ENCODE data around the gene BANF1. TPM values are rescaled to one million over a fixed set of nuclear protein-coding genes. Genes with fewer than 3 reads are reported as not detected.

BANF1 gene
- total and polyA plus RNA-seq, 9 of the 15 experiments (the other 6 are each of a cell fraction or from before 2014, with no cell fraction given): 108 to 651 (median 263) TPM

DNA sequence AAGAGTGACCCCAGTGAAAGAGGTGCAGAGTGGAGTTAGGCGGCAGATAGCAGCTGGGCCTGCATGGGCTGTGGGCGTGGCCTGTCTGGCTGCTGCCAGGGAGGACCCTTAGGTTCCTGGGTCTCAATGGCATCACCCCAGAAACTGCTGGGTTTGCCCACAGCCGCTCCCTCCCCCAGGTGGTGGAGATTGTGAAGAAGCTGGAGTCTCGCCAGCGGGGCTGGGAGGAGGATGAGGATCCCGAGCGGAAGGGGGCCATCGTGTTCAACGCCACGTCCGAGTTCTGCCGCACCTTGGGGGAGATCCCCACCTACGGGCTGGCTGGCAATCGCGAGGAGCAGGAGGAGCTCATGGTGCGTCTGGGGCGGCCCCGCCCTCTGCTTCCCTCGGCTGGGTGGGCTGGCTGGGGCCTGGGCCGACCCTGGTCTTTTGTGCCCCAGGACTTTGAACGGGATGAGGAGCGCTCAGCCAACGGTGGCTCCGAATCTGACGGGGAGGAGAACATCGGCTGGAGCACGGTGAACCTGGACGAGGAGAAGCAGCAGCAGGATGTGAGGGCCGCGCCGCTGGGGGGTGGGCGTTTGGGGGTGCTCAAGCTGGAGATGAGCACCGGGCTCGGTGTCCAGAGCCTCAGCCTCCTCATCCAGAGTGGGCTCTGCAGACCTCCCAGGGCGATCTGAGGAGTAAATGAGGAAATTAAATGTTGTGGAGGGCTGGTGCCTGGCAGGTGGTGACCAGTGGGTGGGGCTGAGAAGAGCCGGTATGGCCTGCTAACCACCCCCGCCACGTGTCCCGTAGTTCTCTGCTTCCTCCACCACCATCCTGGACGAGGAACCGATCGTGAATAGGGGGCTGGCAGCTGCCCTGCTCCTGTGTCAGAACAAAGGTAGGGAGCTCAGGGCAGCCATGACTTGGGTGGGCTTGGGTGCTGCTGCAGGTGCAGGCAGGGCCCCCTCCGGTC is 25.8 kb upstream of the BANF1 start:
- no peaks in the 10 kb centered on the region for H3K79me2 ChIP-seq (ENCODE audit: control insufficient read depth, insufficient read depth, low read length)
- no peak overlapping the region for H2AFZ ChIP-seq (ENCODE audit: low read depth, low read length)
- TF ChIP-seq POLR2G (IDR thresholded peaks at IDR 0.05; ENCODE audit: low read depth, low read length) (peak; percentile 64), HDAC6 (IDR thresholded peaks at IDR 0.05; ENCODE audit: low read depth, low read length) (no peak), RBFOX2 (IDR thresholded peaks at IDR 0.05; ENCODE audit: low read depth, low read length) (peak; percentile 51), THAP7 (CRISPR knock-in tag; IDR thresholded peaks at IDR 0.05) (no peak)
- TF ChIP-seq, protein P1, sequence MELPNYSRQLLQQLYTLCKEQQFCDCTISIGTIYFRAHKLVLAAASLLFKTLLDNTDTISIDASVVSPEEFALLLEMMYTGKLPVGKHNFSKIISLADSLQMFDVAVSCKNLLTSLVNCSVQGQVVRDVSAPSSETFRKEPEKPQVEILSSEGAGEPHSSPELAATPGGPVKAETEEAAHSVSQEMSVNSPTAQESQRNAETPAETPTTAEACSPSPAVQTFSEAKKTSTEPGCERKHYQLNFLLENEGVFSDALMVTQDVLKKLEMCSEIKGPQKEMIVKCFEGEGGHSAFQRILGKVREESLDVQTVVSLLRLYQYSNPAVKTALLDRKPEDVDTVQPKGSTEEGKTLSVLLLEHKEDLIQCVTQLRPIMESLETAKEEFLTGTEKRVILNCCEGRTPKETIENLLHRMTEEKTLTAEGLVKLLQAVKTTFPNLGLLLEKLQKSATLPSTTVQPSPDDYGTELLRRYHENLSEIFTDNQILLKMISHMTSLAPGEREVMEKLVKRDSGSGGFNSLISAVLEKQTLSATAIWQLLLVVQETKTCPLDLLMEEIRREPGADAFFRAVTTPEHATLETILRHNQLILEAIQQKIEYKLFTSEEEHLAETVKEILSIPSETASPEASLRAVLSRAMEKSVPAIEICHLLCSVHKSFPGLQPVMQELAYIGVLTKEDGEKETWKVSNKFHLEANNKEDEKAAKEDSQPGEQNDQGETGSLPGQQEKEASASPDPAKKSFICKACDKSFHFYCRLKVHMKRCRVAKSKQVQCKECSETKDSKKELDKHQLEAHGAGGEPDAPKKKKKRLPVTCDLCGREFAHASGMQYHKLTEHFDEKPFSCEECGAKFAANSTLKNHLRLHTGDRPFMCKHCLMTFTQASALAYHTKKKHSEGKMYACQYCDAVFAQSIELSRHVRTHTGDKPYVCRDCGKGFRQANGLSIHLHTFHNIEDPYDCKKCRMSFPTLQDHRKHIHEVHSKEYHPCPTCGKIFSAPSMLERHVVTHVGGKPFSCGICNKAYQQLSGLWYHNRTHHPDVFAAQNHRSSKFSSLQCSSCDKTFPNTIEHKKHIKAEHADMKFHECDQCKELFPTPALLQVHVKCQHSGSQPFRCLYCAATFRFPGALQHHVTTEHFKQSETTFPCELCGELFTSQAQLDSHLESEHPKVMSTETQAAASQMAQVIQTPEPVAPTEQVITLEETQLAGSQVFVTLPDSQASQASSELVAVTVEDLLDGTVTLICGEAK (IDR thresholded peaks at IDR 0.05): no peak
- TF ChIP-seq, protein P1 (CRISPR knock-in tag; IDR thresholded peaks at IDR 0.05): no peak
- POLR2A ChIA-PET: interaction anchor here (0.6 to 1.8 kb wide), 7 partner anchors 16 to 88 kb away, joined by 3 to 9 read pairs (median 3); partner anchors contain the start of gene FIBP
- H3K9me1 ChIP-seq (ENCODE audit: control insufficient read depth, insufficient read depth, low read length): no peaks in the 10 kb centered on the region
- H3K4me2 ChIP-seq (ENCODE audit: insufficient read depth, low read length): no peak overlapping the region
- intact Hi-C loops (cut with micrococcal nuclease) (no loop called here), in situ Hi-C loops (cut with MboI) (no loop called here)
- peak overlapping the region in 1 of 2 experiments; percentile 26; a peak in 1 of 4 replicates for H3K9ac ChIP-seq (ENCODE audit: insufficient read depth in 1 of 2, low read depth in 2 of 2, low read length in 2 of 2)
- H3K4me3 ChIP-seq: no peak overlapping the region
- peaks cover 59% of the 10 kb centered on the region for H3K36me3 ChIP-seq (ENCODE audit: control insufficient read depth, insufficient read depth, low read length)
- FAIRE-seq: no peak
- no peak for ATAC-seq
- BruUV-seq (replicated peaks): no TSS peak
- no peaks in the 10 kb centered on the region for H4K20me1 ChIP-seq (replicated peaks; ENCODE audit: control insufficient read depth, insufficient read depth, low read length)
- H3K4me1 ChIP-seq (replicated peaks in 1 of 2; ENCODE audit: control insufficient read depth in 2 of 2, insufficient read depth in 2 of 2, low read length in 2 of 2): peaks cover 0 to 20% of the 10 kb centered on the region in 2 experiments; a peak in 2 of 5 replicates
- H3K27me3 ChIP-seq (ENCODE audit: control insufficient read depth in 2 of 2, insufficient read depth in 2 of 2, low read length in 2 of 2): no peaks in the 10 kb centered on the region
- CTCF ChIA-PET (ENCODE audit: low intra/inter-chr PET ratio): interaction anchor here (0.6 to 0.7 kb wide), 2 partner anchors 31 to 456 kb away, joined by 3 to 4 read pairs; partner anchors contain the start of gene TSGA10IP
- 87% methylated on average over 29 of the region's 43 CpGs for WGBS (ENCODE audit: insufficient coverage, low coverage, missing lambda C conversion rate)
- no peaks in the 10 kb centered on the region for H3K9me3 ChIP-seq (replicated peaks; ENCODE audit: control insufficient read depth, insufficient read depth, low read depth, low read length)
- no peak overlapping the region for H3K27ac ChIP-seq (ENCODE audit: extremely low read depth, low read depth, low read length)
- DNase-seq (ENCODE audit: extremely low read depth in 1 of 4, low spot score in 3 of 4): no peak
